CD1c-positive myeloid dendritic cell (primary cell): ENCODE data around the gene SLC52A3.
"Not testable (repeated sequence)": the region's sequence is repeated elsewhere in the genome, so short reads cannot be mapped to it uniquely, and the experiment has no call there.

ENCODE experiments used
- DNase-seq: peaks from one replicate; pipeline ENCODE4 v3.0.0-alpha.2; 2016; ENCODE audit errors: extremely low spot score

The SLC52A3 gene

DNA sequence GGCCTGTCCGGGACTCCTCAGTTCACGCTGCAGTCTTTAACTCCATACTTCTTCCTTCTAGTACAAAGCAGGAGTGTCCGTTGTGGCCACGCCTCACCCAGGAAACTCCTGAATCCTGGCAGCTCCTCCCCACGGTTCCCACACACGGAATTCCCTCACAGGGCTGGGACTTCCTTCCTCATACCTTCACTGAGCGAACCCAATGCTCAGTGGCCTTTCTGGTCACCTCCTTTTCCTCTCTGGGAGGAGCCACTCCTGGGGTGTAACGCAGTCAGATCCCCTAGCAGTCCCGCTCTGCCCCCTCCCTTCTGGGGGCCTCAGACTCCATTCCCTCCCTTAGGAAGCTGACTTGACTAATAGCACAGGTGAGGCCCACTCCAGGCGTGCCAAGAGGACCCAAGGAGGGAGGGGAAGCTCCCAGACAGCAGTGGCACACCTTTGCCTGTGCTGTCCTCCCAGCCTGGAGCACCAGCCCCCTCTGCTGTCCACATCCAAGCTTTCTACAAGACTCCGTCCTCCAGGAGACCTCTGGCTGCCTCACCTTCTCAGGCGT lies at the start of gene SLC52A3:
Gene SLC52A3 (minus strand): TSS at position 75 of the 553 bp plus-strand sequence. CDS start 2,726 bp downstream, outside the sequence.
- peak; percentile 18 for DNase-seq

- peak; percentile 81 for DNase-seq
These were observed 47.8 kb upstream of the SLC52A3 start for GRCh38 chr20:815914-816606.

DNA sequence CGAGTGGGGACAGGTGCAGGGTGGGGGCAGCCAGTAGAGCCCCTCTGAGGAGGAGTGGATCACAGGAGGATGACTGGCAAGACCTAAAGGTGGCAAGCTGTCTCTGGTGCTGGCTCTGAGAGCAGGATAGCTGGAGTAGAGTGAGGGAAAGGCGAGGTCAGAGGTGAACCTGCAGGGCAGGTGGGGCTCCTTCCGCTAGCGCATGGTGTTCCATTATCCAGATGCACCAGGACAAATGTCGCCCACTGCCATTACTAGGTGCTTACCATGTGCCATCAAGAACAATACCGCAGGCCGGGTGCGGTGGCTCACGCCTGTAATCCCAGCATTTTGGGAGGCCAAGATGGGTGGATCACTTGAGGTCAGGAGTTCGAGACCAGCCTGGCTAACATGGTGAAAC lies 46.9 kb upstream of the SLC52A3 start:
- DNase-seq = no peak

DNA sequence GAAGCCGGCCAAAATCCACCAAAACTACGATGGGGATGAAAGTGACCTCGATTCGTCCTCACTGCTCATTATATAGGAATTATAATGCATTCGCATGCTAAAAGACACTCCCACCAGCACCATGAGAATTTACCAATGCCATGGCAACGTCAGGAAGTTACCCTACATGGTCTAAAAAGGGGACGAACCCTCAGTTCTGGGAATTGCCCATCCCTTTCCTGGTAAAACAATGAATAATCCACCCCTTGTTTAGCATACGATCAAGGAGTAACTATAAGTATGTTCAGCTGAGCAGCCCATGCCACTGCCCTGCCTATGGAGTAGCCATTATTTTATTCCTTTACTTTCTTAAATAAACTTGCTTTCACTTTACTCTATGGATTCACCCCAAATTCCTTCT lies 45.1 kb upstream of the SLC52A3 start:
- DNase-seq = no peak

GRCh38 chr20:812435-812814 lies 44.1 kb upstream of the SLC52A3 start:
- DNase-seq = not testable (repeated sequence)

DNA sequence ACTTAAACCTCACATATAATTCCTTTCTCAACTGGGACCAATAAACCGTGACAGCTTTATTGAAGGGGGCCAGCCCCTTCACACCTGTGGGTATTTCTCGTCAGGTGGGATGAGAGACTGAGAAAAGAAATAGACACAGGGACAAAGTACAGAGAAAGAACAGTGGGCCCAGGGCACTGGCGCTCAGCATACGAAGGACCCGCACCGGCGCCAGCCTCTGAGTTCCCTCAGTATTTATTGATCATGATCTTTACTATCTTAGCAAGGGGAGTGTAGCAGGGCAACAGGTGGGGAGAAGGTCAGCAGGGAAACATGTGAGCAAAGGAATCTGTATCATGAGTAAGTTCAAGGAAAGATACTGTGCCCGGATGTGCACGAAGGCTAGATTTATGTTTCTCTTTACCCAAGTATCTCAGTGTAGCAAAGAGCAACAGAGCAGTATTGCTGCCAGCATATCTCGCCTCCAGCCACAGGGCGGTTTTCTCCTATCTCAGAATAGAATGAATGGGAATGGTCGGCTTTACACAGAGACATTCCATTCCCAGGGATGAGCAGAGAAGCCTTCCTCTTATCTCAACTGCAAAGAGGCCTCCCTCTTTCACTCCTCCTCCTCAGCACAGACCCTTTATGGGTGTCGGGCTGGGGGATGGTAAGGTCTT lies 43.6 kb upstream of the SLC52A3 start:
- DNase-seq = not testable (repeated sequence)

- no peak for DNase-seq
These were observed 37.4 kb upstream of the SLC52A3 start for GRCh38 chr20:805713-806112.

- DNase-seq = no peak
These were observed 33.4 kb upstream of the SLC52A3 start for GRCh38 chr20:801678-802077.

DNA sequence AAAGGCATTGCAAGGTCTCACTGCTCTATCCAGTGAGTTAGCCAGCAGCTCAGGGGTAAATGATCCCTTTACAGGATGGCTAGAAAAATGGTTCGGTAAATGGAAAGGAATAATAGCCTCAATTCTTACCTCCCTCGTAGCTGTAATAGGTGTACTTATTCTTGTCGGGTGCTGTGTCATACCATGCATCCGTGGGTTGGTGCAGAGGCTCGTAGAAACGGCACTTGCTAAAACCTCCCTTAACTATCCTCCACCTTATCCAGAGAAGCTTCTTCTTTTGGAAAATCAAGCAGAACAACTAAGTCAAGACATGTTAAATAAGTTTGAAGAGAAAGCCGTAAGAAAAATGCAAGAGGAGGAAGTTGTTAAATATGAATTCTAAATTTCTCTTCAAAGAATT lies 31.7 kb upstream of the SLC52A3 start:
- not testable (repeated sequence) for DNase-seq

GRCh38 chr20:798746-799145 lies 30.4 kb upstream of the SLC52A3 start:
- DNase-seq = not testable (repeated sequence)

DNA sequence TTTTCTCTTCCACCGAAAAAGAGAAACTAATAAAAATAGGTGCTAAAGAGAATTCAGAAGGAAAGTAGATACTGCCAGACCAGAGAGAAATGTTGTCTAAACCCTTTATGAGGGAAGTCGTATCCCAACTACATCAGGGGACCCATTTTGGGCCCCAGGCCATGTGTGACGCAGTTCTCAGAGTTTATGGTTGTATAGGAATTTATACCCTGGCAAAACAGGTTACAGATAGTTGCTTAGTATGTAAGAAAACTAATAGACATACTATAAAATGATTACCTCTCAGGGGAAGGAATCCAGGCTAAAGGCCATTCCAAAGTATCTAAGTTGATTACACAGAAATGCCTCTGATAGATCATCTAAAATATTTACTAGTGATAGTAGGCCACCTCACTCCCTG lies 28.6 kb upstream of the SLC52A3 start:
- no peak for DNase-seq

- DNase-seq = no peak
These were observed 23.9 kb upstream of the SLC52A3 start for GRCh38 chr20:792248-792647.

DNA sequence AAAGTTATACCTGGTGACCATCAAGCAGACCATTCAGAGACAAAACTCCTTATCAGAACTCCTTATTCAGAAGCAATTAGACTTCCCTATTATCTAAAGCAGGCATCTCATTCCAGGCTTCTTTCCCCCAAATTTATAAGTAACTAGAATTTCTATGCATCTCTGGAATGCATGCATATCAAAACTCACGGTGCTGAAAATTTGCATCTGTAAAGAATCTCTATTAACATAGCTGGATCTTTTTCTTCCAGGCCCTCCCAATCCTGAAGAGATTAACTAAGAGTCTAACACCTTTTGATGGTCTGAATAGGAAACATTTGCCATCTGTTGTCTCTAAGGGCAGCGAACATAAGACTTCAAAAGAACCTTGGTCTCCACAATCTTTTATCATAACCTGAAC lies 22.8 kb upstream of the SLC52A3 start:
- DNase-seq = no peak

- DNase-seq = no peak
These were observed 19.5 kb upstream of the SLC52A3 start for GRCh38 chr20:787825-788224.

DNA sequence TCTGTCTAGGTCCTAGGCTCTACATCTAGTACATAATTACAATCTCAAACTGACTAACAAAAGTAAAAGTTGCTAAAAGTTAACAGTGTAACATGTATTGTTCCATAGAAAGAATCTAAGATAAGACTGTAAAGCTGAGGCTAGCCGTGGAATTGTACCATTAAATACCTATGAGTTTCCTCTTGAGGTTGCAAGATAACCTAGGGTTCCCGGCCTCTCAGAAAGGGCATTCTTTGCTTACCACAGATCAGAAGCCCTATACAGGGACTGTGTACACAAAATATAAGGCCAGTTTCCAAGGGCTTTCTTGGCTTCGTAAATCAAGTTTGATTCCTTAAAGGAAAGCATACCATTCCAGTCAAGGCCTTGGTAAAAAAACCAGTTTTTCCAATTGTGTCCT lies 11.5 kb upstream of the SLC52A3 start:
- no peak for DNase-seq

- no peak for DNase-seq
These were observed 7.9 kb upstream of the SLC52A3 start for GRCh38 chr20:776165-776564.

DNA sequence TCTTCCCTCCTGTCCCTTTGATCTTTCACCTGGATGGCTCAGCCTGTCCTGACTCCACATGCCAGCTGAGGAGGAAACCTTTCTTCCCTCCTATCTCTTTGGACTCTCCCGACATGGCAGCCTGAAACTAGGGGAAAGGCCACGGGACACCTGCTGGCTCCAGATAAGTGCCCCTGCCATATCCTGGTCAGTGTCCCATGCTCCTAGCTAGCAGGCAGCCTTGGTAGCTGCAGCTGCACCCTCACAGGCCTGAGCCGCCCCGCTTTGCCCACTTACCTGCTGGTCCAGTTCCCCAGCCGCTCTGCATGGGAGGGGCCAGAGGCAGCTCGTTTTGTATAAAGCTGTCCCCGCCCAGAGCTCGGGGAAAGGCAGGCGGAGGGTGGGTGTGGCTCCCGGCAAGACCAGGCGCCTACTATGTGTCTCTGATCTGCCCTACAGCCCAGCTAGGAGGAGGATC lies 7.4 kb upstream of the SLC52A3 start:
- DNase-seq = no peak

DNA sequence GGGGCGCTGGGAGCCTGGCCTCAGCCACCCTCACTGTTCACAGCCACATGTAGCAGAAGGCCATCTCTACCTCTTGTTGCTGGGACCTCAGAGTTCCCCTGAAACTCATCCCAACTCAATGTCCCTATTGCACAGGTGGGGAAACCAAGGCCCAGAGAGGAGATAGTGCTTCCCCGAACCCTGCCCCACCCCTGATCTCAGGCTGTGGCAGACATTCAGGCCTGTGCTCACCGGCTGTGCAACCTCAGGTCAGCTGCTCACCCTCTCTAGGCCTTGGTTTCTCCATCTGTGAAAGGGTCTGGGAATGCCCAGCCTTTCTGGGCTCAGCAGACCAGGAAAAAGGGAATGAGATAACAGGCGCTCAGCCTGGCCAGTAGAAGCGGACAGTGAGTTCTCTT lies 6.4 kb upstream of the SLC52A3 start:
- no peak for DNase-seq

GRCh38 chr20:774016-774659 lies 5.8 kb upstream of the SLC52A3 start:
- no peak for DNase-seq

- DNase-seq = no peak
These were observed 4.5 kb upstream of the SLC52A3 start for GRCh38 chr20:772806-773205.

GRCh38 chr20:771741-772464 lies 3.6 kb upstream of the SLC52A3 start:
- no peak for DNase-seq

- DNase-seq = no peak
These were observed 2.4 kb upstream of the SLC52A3 start for GRCh38 chr20:770691-771090.
